Measurements from ENCODE around the gene MRPL22. TPM values are rescaled to one million over a fixed set of nuclear protein-coding genes. Genes with fewer than 3 reads are reported as not detected.

Gene MRPL22
- total and polyA plus RNA-seq, 2 donors (not counting 3 experiments of a cell fraction or from before 2014, with no cell fraction given), result 66.9 to 112 TPM

DNA sequence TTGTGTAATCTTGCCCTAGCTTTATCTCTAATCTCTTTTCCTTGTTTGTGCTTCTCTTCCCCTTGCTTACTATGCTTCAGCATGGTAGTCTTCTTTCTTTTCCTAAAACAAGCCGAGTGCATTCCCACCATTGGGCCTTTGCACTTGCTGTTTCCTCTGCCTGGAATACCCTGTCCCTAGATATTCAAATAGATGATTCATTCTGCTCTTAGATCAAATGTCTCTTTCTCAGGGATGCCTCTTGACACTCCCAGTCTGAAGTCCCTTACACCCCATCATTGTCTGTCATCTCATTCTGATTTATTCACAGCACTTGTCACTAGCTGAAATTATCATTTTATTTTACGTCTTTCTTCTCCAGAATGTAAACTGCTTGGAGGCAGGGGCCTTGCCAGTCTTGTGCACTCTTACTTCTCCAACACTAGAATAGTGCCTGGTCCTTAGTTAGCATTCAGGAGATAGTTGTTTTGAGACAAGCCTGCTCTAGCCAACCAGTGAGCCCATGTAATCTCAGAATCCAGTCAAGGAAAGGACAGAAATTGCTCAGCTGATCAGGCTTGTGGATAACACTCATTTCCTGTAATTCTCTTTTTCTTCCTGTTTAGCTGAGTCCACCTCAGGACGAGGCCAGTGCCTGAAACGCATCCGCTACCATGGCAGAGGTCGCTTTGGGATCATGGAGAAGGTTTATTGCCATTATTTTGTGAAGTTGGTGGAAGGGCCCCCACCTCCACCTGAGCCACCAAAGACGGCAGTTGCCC lies 25.4 kb downstream of the MRPL22 start:
- Histone ChIP-seq H3K9me3 (replicated peaks; ENCODE audit: control insufficient read depth, insufficient read depth, low read length) (no peaks in the 10 kb centered on the region), H2AFZ (ENCODE audit: low read depth, low read length) (no peak overlapping the region), H4K20me1 (replicated peaks; ENCODE audit: control insufficient read depth, extremely low read depth, insufficient read depth, low read length) (no peaks in the 10 kb centered on the region), H3K79me2 (ENCODE audit: control insufficient read depth, insufficient read depth, low read length) (peaks cover 28% of the 10 kb centered on the region), H3K27ac (ENCODE audit: insufficient read depth, low read depth, low read length) (peak overlapping the region; percentile 87), H3K4me2 (ENCODE audit: insufficient read depth, low read length) (peak overlapping the region; percentile 81), H3K4me1 (ENCODE audit: control insufficient read depth, extremely low read depth, insufficient read depth, low read length) (peaks cover 64% of the 10 kb centered on the region), H3K36me3 (ENCODE audit: control insufficient read depth in 2 of 2, extremely low read depth in 1 of 2, insufficient read depth in 2 of 2, low read length in 2 of 2) (peaks cover 5 to 7% of the 10 kb centered on the region in 2 experiments), H3K4me3 (replicated peaks in 1 of 3; ENCODE audit: insufficient read depth in 1 of 3, low read depth in 1 of 3, low read length in 3 of 3) (peak overlapping the region in 1 of 3 experiments; percentile 77), H3K27me3 (ENCODE audit: control insufficient read depth in 2 of 2, insufficient read depth in 2 of 2, low read length in 2 of 2) (no peaks in the 10 kb centered on the region), H3K9me1 (replicated peaks; ENCODE audit: control insufficient read depth, extremely low read depth, insufficient read depth, low read length) (no peaks in the 10 kb centered on the region), H3K9ac (replicated peaks; ENCODE audit: extremely low read depth, insufficient read depth, low read length) (peak overlapping the region; percentile 62)
- ChIA-PET CTCF (interaction anchor here (0.6 to 3.4 kb wide), 10 partner anchors 8 to 182 kb away, joined by 3 to 15 read pairs (median 5); partner anchors contain the start of gene GEMIN5), POLR2A (no interaction called here)
- dilution Hi-C loops (cut with MboI; ENCODE audit: extremely low pct_ligation_motif_present, low sequenced_read_pairs) (no loop called here), intact Hi-C loops (cut with micrococcal nuclease) (loop anchor here (1.0 kb wide), 5 partner anchors 21 to 316 kb away; partner anchors contain the start of gene MRPL22)
- TF ChIP-seq POLR2AphosphoS5 (IDR thresholded peaks at IDR 0.05; ENCODE audit: insufficient read depth, low read depth, low read length) (peak; percentile 52), MYC (IDR thresholded peaks at IDR 0.05; ENCODE audit: low read depth, low read length) (no peak), FOS (IDR thresholded peaks at IDR 0.05; ENCODE audit: borderline replicate concordance, insufficient read depth, low read length) (peak; percentile 75), JUN (IDR thresholded peaks at IDR 0.05; ENCODE audit: borderline replicate concordance, insufficient read depth, insufficient read length, low read depth) (peak; percentile 85), EZH2 (IDR thresholded peaks at IDR 0.05; ENCODE audit: borderline replicate concordance, low read depth, low read length, severe bottlenecking) (no peak), GATA2 (IDR thresholded peaks at IDR 0.05; ENCODE audit: insufficient read depth, insufficient read length, low read depth, low read length) (peak; percentile 92)
- BruUV-seq (replicated peaks), result TSS peak; percentile 99
- DNase-seq (ENCODE audit: low read depth, low spot score) (peak; percentile 96), FAIRE-seq (peak; percentile 99)

All from endothelial cell of umbilical vein (primary cell).